GM18499 (cell line): ENCODE results near the gene PLXNA4.

Experiments used
- ATAC-seq: cut with Tn5 transposase; IDR thresholded peaks from one replicate; pipeline ENCODE4 v1.9.1; 2021; ENCODE audit warnings: moderate number of reproducible peaks; ENCODE audit not compliant: insufficient read depth, unreplicated experiment

The PLXNA4 gene

GRCh38 chr7:132257253-132257652 is 319.0 kb downstream of the PLXNA4 start:
- no peak for ATAC-seq

GRCh38 chr7:132256721-132257212 is 319.5 kb downstream of the PLXNA4 start:
- no peak for ATAC-seq

- ATAC-seq: no peak
Observed at GRCh38 chr7:132255898-132256297, 320.4 kb downstream of the PLXNA4 start.

GRCh38 chr7:132255115-132255797 is 321.0 kb downstream of the PLXNA4 start:
- no peak for ATAC-seq

- ATAC-seq: no peak
Observed at GRCh38 chr7:132254455-132254854, 321.8 kb downstream of the PLXNA4 start.

- ATAC-seq: no peak
Observed at GRCh38 chr7:132252793-132253100, 323.5 kb downstream of the PLXNA4 start.

- ATAC-seq: no peak
Observed at GRCh38 chr7:132251327-132251659, 325.0 kb downstream of the PLXNA4 start.

GRCh38 chr7:132250480-132251326 is 325.6 kb downstream of the PLXNA4 start:
- no peak for ATAC-seq

- no peak for ATAC-seq
Observed at GRCh38 chr7:132249256-132249971, 326.9 kb downstream of the PLXNA4 start.

GRCh38 chr7:132248841-132249240 is 327.4 kb downstream of the PLXNA4 start:
- no peak for ATAC-seq

- no peak for ATAC-seq
Observed at GRCh38 chr7:132247995-132248618, 328.2 kb downstream of the PLXNA4 start.

GRCh38 chr7:132246591-132246990 is 329.7 kb downstream of the PLXNA4 start:
- no peak for ATAC-seq

GRCh38 chr7:132245539-132245938 is 330.7 kb downstream of the PLXNA4 start:
- no peak for ATAC-seq

- no peak for ATAC-seq
Observed at GRCh38 chr7:132244903-132245480, 331.3 kb downstream of the PLXNA4 start.

- no peak for ATAC-seq
Observed at GRCh38 chr7:132243463-132243862, 332.8 kb downstream of the PLXNA4 start.

GRCh38 chr7:132243051-132243450 is 333.2 kb downstream of the PLXNA4 start:
- ATAC-seq: no peak

GRCh38 chr7:132242192-132242812 is 334.0 kb downstream of the PLXNA4 start:
- no peak for ATAC-seq

- no peak for ATAC-seq
Observed at GRCh38 chr7:132240821-132241422, 335.3 kb downstream of the PLXNA4 start.

- no peak for ATAC-seq
Observed at GRCh38 chr7:132240262-132240661, 336.0 kb downstream of the PLXNA4 start.
